Smooth muscle cell of the brain vasculature (primary cell): Measurements from ENCODE around the gene GYPC.
"Not testable (repeated sequence)": the region's sequence is repeated elsewhere in the genome, so short reads cannot be mapped to it uniquely, and the experiment has no call there.

Experiments used
- DNase-seq: peaks from one replicate; pipeline ENCODE4 v3.0.0-alpha.2; 2012; ENCODE audit warnings: low read depth, low spot score

The GYPC gene

GRCh38 chr2:126655500-126656430 is at the start of gene GYPC:
Gene GYPC, plus strand, starts transcription at chr2:126656158. Its CDS starts 106 bp downstream, at chr2:126656264.
- DNase-seq: no peak

- no peak for DNase-seq
These were observed 41.3 kb upstream of the GYPC start for GRCh38 chr2:126614524-126615227.

GRCh38 chr2:126616606-126617069 is 39.3 kb upstream of the GYPC start:
- no peak for DNase-seq

GRCh38 chr2:126620302-126620701 is 35.7 kb upstream of the GYPC start:
- DNase-seq: no peak

GRCh38 chr2:126623000-126623399 is 33.0 kb upstream of the GYPC start:
- DNase-seq: no peak

- no peak for DNase-seq
These were observed 28.3 kb upstream of the GYPC start for GRCh38 chr2:126627643-126628042.

GRCh38 chr2:126634273-126634861 is 21.6 kb upstream of the GYPC start:
- no peak for DNase-seq

GRCh38 chr2:126635281-126635680 is 20.7 kb upstream of the GYPC start:
- peak; percentile 77 for DNase-seq

- DNase-seq: no peak
These were observed 20.2 kb upstream of the GYPC start for GRCh38 chr2:126635736-126636135.

GRCh38 chr2:126637386-126637785 is 18.6 kb upstream of the GYPC start:
- no peak for DNase-seq

- no peak for DNase-seq
These were observed 17.2 kb upstream of the GYPC start for GRCh38 chr2:126638746-126639145.

GRCh38 chr2:126639276-126639675 is 16.7 kb upstream of the GYPC start:
- no peak for DNase-seq

GRCh38 chr2:126641294-126641693 is 14.7 kb upstream of the GYPC start:
- DNase-seq: not testable (repeated sequence)

GRCh38 chr2:126642031-126642430 is 13.9 kb upstream of the GYPC start:
- DNase-seq: no peak

GRCh38 chr2:126643431-126643830 is 12.5 kb upstream of the GYPC start:
- no peak for DNase-seq

- no peak for DNase-seq
These were observed 12.0 kb upstream of the GYPC start for GRCh38 chr2:126643972-126644371.

GRCh38 chr2:126644630-126645191 is 11.2 kb upstream of the GYPC start:
- no peak for DNase-seq

- no peak for DNase-seq
These were observed 10.7 kb upstream of the GYPC start for GRCh38 chr2:126645211-126645618.

- DNase-seq: no peak
These were observed 9.9 kb upstream of the GYPC start for GRCh38 chr2:126646026-126646425.

- DNase-seq: not testable (repeated sequence)
These were observed 8.1 kb upstream of the GYPC start for GRCh38 chr2:126647714-126648344.

- not testable (repeated sequence) for DNase-seq
These were observed 7.6 kb upstream of the GYPC start for GRCh38 chr2:126648345-126648786.
